ENCODE measurements around the gene PRKCH. TPM values are rescaled to one million over a fixed set of nuclear protein-coding genes. Genes with fewer than 3 reads are reported as not detected.
A peak's percentile ranks its signal among the peaks of the same experiment; 100 is the strongest.

PRKCH gene
- total and polyA plus RNA-seq, 3 donors from 2014 or later = 15.0 to 26.8 (median 25.4) TPM

DNA sequence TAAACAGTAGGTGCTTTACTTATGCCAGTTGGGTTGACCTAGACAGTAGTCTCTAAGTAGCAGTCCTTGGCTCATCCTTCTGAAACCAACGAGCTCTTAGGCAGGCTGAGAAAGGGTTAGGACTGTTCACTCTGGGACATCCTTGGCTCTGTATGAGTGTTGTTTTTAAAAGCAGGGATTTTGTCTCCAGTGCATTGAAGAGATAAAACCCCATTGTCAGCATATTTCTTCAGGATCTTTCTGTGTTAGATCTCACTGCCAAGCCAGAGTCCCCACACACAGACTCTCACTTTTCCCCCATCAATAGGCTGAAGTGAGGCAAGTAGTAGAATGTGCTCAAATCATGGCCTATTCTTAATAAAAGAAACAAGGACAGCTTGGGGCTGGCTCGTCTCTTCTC, 250.5 kb downstream of the PRKCH start:
- H3K27me3 ChIP-seq = no peaks in the 10 kb centered on the region
- no peak for DNase-seq
- H3K27ac ChIP-seq = no peak overlapping the region
- H3K9me3 ChIP-seq = no peaks in the 10 kb centered on the region
- TF ChIP-seq, protein P1, sequence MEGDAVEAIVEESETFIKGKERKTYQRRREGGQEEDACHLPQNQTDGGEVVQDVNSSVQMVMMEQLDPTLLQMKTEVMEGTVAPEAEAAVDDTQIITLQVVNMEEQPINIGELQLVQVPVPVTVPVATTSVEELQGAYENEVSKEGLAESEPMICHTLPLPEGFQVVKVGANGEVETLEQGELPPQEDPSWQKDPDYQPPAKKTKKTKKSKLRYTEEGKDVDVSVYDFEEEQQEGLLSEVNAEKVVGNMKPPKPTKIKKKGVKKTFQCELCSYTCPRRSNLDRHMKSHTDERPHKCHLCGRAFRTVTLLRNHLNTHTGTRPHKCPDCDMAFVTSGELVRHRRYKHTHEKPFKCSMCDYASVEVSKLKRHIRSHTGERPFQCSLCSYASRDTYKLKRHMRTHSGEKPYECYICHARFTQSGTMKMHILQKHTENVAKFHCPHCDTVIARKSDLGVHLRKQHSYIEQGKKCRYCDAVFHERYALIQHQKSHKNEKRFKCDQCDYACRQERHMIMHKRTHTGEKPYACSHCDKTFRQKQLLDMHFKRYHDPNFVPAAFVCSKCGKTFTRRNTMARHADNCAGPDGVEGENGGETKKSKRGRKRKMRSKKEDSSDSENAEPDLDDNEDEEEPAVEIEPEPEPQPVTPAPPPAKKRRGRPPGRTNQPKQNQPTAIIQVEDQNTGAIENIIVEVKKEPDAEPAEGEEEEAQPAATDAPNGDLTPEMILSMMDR (IDR thresholded peaks at IDR 0.05) = no peak
- no peak for TF ChIP-seq POLR2A (IDR thresholded peaks at IDR 0.05)
- 56 to 59% methylated on average over 2 of the region's 2 CpGs for WGBS, 2 donors
- H3K36me3 ChIP-seq (ENCODE audit: low read depth, missing control alignments) = no peaks in the 10 kb centered on the region
- intact Hi-C loops (cut with DNase I; ENCODE audit: low total_unique reads) = no loop called here
- no peak overlapping the region for H3K4me3 ChIP-seq
- peaks cover 32% of the 10 kb centered on the region for H3K4me1 ChIP-seq

- Histone ChIP-seq H3K4me3 (no peak overlapping the region), H3K27me3 (no peaks in the 10 kb centered on the region), H3K9me3 (no peaks in the 10 kb centered on the region), H3K36me3 (ENCODE audit: low read depth, missing control alignments) (no peaks in the 10 kb centered on the region), H3K27ac (peak overlapping the region in 1 of 2 donors; percentile 32), H3K4me1 (peaks cover 26% of the 10 kb centered on the region)
- DNase-seq = no peak
- WGBS, 2 donors = 60 to 64% methylated on average over 3 of the region's 3 CpGs
- intact Hi-C loops (cut with DNase I; ENCODE audit: low total_unique reads) = no loop called here
- no peak for TF ChIP-seq POLR2A (IDR thresholded peaks at IDR 0.05)
- TF ChIP-seq, protein P1 (IDR thresholded peaks at IDR 0.05) = no peak
These were observed 251.9 kb downstream of the PRKCH start for GRCh38 chr14:61573321-61573720.

DNA sequence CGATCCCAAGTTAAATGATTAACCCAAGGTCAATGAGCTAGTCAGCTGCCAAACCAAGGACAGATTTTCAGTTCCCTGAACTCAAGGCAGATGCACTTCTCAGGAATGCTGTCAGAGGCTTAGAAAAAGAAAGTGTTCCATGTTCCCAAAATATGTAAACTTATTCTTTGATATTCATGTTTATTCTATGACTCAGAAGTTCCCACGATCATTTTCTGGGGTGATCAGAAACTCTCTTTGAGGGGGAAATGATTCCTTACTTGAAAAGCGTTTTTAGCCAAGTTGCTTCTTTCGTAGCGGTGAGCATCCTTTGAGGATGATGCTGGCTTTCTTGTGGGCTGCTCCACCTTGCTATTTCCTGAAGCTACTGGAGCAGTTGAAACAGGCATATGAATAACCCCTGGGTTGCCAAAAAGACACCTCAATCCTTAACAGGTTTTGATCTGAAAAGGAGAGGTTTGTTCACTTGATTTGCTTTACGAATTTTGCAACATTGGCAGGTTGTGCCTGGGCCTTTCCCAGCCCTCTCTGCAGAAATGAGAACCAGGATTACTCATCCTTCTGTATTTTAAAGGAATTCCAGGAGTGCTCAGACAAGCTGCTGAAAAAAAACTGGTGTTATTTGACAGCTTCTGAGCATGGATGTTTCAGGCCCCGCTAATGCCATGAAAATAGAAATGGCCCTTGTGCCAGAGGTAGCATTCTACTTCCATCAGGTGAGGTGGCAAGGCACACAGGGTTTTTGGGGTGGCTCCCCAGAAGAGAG, 252.6 kb downstream of the PRKCH start:
- no peaks in the 10 kb centered on the region for H3K27me3 ChIP-seq
- no peak for DNase-seq
- no peaks in the 10 kb centered on the region for H3K36me3 ChIP-seq (ENCODE audit: low read depth, missing control alignments)
- WGBS, 2 donors = 52 to 58% methylated on average over 7 of the region's 7 CpGs
- H3K9me3 ChIP-seq = no peaks in the 10 kb centered on the region
- intact Hi-C loops (cut with DNase I; ENCODE audit: low total_unique reads) = no loop called here
- no peak for TF ChIP-seq POLR2A (IDR thresholded peaks at IDR 0.05)
- TF ChIP-seq, protein P1 (IDR thresholded peaks at IDR 0.05) = no peak
- peak overlapping the region in 1 of 2 donors; percentile 32 for H3K27ac ChIP-seq
- H3K4me1 ChIP-seq = peaks cover 23% of the 10 kb centered on the region
- H3K4me3 ChIP-seq = no peak overlapping the region

DNA sequence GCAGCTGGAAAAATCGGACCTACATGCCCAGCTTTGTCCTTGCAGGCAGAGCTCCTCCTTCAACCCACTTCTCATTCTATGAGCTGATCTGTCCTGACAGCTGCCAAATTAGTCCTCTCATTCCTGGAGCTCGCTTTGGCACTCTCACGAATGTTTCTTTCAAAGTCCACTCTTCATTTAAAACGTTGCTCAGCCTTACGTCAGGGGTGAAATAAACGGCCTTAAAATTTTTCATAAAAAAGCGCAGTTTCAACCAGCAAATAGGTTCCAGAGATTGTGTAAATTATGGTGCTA, 253.1 kb downstream of the PRKCH start:
- intact Hi-C loops (cut with DNase I; ENCODE audit: low total_unique reads) = no loop called here

More for the DNA sequence above, 253.1 kb downstream of the PRKCH start:
- H3K27me3 ChIP-seq = no peaks in the 10 kb centered on the region
- H3K36me3 ChIP-seq (ENCODE audit: low read depth, missing control alignments) = no peaks in the 10 kb centered on the region
- no peak for DNase-seq
- WGBS, 2 donors = 88 to 91% methylated on average over 7 of the region's 7 CpGs
- no peak overlapping the region for H3K4me3 ChIP-seq
- TF ChIP-seq, protein P1 (IDR thresholded peaks at IDR 0.05) = no peak
- TF ChIP-seq POLR2A (IDR thresholded peaks at IDR 0.05) = no peak
- H3K9me3 ChIP-seq = no peaks in the 10 kb centered on the region
- H3K4me1 ChIP-seq = peaks cover 19% of the 10 kb centered on the region
- H3K27ac ChIP-seq = no peak overlapping the region
